Nephron (organoid): ENCODE data around the gene GLYATL2.

Experiments used
- H3K27ac Mint-ChIP-seq, 3 experiments: 2 replicates each; pipeline ENCODE4 v1.8.0; 2020; ENCODE audit warnings: mixed read lengths in 3 of 3, mild to moderate bottlenecking in 2 of 3, moderate library complexity in 1 of 3
- H3K27me3 Mint-ChIP-seq: 2 replicates; pipeline ENCODE4 v1.8.0; 2021; ENCODE audit warnings: low read depth, mild to moderate bottlenecking, moderate library complexity, mixed read lengths
- H3K36me3 Mint-ChIP-seq: 2 replicates; pipeline ENCODE4 v1.8.0; 2020; ENCODE audit warnings: low read depth, mixed read lengths
- H3K4me1 Mint-ChIP-seq: 2 replicates; pipeline ENCODE4 v1.8.0; 2020; ENCODE audit warnings: mixed read lengths
- H3K4me3 Mint-ChIP-seq, 3 experiments: 2 replicates each; pipeline ENCODE4 v1.8.0; 2020; ENCODE audit warnings: mild to moderate bottlenecking in 3 of 3, mixed read lengths in 3 of 3, moderate library complexity in 2 of 3
- H3K9me3 Mint-ChIP-seq: 2 replicates; pipeline ENCODE4 v1.8.0; 2020; ENCODE audit warnings: mixed read lengths
- TF ChIP-seq, protein P1 (sequence below), 3 experiments: fragments of 200-600 bp; sonication (generic); IDR thresholded peaks; one replicate each; pipeline ENCODE4 v1.5.0; 2021; ENCODE audit warnings: antibody characterized with exemption in 3 of 3; ENCODE audit not compliant: unreplicated experiment in 3 of 3

Gene GLYATL2

DNA sequence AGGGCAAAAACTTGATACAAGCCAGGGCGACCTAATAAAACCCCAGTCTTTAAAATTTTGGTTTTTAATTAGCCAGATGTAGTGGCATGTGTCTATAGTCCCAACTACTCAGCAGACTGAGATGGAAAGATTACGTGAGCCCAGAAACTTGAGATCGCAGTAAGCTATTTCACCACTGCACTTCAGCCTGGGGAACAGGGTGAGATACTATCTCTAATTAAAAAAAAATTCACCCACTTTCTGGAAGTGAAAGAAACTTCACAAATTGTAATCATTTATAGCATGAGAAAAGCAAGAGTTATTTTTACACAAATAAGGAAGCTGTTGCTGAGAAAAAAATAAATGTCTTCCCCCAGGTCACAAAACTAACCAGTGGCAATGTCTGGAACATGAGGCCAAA, 882 bp upstream of the GLYATL2 start:
- H3K36me3 Mint-ChIP-seq = no peaks in the 10 kb centered on the region
- peaks cover 8% of the 10 kb centered on the region for H3K4me1 Mint-ChIP-seq
- no peak overlapping the region for H3K4me3 Mint-ChIP-seq
- TF ChIP-seq, protein P1, sequence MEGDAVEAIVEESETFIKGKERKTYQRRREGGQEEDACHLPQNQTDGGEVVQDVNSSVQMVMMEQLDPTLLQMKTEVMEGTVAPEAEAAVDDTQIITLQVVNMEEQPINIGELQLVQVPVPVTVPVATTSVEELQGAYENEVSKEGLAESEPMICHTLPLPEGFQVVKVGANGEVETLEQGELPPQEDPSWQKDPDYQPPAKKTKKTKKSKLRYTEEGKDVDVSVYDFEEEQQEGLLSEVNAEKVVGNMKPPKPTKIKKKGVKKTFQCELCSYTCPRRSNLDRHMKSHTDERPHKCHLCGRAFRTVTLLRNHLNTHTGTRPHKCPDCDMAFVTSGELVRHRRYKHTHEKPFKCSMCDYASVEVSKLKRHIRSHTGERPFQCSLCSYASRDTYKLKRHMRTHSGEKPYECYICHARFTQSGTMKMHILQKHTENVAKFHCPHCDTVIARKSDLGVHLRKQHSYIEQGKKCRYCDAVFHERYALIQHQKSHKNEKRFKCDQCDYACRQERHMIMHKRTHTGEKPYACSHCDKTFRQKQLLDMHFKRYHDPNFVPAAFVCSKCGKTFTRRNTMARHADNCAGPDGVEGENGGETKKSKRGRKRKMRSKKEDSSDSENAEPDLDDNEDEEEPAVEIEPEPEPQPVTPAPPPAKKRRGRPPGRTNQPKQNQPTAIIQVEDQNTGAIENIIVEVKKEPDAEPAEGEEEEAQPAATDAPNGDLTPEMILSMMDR (IDR thresholded peaks at IDR 0.05; ENCODE audit: unreplicated experiment in 3 of 3) = no peak
- H3K9me3 Mint-ChIP-seq = no peaks in the 10 kb centered on the region
- no peak overlapping the region for H3K27ac Mint-ChIP-seq
- no peaks in the 10 kb centered on the region for H3K27me3 Mint-ChIP-seq

DNA sequence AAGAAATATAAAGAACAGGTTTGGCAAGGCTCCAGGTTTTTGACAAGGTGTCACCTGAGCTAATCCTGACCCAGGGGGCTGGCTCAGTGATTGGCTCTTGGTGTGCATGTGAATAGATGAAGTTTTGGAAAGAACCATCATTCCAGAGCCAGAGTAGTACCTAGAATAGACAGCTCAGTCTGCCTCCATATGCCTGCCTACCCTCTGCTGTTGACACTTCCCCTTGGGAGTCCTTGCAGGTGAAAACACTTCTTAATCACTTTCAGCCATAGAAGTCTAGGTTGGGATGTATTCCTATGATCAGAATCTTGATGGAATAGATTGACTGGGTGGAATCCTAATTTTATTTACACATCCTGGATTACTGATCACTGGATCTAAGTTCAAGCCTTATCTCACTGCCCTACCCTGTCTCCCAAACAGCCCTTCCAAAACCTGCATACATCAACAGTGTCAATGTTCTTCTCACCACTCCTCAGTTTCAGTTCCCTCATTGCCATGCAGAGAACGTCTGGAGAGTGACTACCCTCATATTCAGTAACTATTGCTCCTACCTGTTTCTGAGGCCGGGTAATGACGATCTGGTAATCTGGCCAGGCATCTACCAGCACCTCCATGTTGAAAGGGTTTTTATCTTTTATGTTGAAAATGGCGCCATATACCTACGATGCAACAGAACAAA, 6.7 kb downstream of the GLYATL2 start:
- Mint-ChIP-seq H3K27ac (no peak overlapping the region), H3K9me3 (no peaks in the 10 kb centered on the region)

DNA sequence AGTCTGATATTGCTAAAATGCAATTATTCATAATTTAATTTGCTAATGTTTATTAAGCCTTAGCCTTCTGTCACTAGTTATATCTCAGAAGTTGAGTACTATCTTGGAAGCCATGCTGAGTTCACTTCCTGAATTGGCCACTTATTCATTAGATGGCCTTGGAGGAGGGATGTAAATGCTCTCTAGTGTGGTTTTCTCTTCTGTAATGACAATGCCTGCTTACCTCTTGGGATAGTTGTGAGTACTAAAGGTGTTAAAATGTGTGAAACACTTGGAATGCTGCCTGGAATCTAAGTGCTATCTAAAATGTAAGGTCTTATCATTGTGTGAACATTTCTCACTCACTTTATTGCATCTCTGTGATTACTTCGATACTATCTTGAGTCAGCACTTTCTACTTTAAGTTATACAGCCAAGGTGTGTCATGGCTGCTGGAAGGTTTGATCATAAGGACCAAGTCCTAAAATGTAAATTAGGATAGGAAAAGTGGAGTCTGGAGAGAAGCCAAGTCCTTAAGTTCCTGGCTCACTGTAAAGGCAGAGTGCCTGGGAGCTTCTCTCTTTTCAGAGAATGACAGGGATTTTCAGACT, 12.4 kb downstream of the GLYATL2 start:
- Mint-ChIP-seq H3K27me3 (no peaks in the 10 kb centered on the region), H3K4me1 (no peaks in the 10 kb centered on the region), H3K27ac (no peak overlapping the region), H3K36me3 (no peaks in the 10 kb centered on the region), H3K4me3 (no peak overlapping the region), H3K9me3 (peaks cover 11% of the 10 kb centered on the region)
- TF ChIP-seq, protein P1 (IDR thresholded peaks at IDR 0.05; ENCODE audit: unreplicated experiment in 3 of 3) = no peak

More for the DNA sequence above, 6.7 kb downstream of the GLYATL2 start:
- Mint-ChIP-seq H3K4me3 (no peak overlapping the region), H3K36me3 (no peaks in the 10 kb centered on the region), H3K4me1 (no peaks in the 10 kb centered on the region), H3K27me3 (no peaks in the 10 kb centered on the region)
- TF ChIP-seq, protein P1 (IDR thresholded peaks at IDR 0.05; ENCODE audit: unreplicated experiment in 3 of 3) = no peak

DNA sequence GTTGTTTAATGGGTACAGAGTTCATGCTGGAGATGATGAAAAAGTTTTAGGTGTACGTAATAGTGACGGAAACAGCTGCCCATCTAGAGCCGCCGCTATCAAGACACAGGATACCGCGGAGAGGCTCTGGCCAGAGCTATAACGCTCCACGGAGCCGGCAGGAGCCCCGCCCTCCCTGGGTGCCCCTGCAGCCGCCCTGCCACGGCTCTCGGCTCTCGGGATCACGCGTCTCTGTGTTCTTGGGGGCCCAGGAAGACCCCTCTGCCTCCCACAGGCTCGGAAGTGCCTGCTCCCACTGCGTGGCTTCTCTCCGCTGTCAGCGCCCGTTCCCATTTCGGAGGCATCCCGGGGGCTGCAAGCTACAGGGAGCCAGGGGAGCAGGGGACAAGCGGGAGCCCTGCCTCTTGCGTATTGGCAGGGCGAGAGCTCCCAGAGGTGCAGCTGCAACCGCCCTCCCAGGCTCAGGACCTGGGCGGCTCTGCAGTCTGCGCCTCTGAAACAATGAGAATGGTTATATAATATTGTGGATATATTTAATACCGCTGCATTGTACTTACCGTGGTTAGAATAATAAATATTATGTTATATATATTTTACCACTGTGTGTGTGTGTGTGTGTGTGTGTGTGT, 13.7 kb downstream of the GLYATL2 start:
- no peak overlapping the region for H3K27ac Mint-ChIP-seq
- H3K36me3 Mint-ChIP-seq = no peaks in the 10 kb centered on the region
- TF ChIP-seq, protein P1 (IDR thresholded peaks at IDR 0.05; ENCODE audit: unreplicated experiment in 3 of 3) = no peak
- no peaks in the 10 kb centered on the region for H3K4me1 Mint-ChIP-seq
- no peaks in the 10 kb centered on the region for H3K27me3 Mint-ChIP-seq
- no peak overlapping the region for H3K4me3 Mint-ChIP-seq
- peaks cover 11% of the 10 kb centered on the region for H3K9me3 Mint-ChIP-seq

DNA sequence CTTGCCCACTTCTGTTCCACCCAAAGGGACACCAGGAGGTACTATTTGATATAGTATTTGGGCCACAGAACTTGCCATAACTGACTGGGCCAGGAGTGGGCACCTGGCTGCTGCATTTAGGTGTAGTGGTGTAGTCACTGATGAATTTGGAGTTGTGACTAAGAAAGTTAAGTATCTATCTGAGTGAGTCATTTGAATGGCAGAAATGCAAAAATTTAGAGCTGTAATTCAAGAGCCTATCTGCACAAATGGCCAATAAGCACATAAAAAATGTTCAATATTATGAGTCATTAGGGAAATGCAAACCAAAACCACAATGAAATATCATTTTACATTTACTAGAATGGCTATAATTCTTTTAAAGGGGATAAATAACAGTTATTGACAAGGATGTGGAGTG, 14.7 kb downstream of the GLYATL2 start:
- Mint-ChIP-seq H3K27me3 (no peaks in the 10 kb centered on the region), H3K4me3 (no peak overlapping the region), H3K9me3 (peaks cover 16% of the 10 kb centered on the region), H3K36me3 (no peaks in the 10 kb centered on the region), H3K4me1 (no peaks in the 10 kb centered on the region), H3K27ac (no peak overlapping the region)
- TF ChIP-seq, protein P1 (IDR thresholded peaks at IDR 0.05; ENCODE audit: unreplicated experiment in 3 of 3) = no peak
